Measurements from ENCODE around the gene SMYD2. TPM values are rescaled to one million over a fixed set of nuclear protein-coding genes. Genes with fewer than 3 reads are reported as not detected.

SMYD2 gene
- polyA plus RNA-seq, 2 of the 4 experiments (the other 2 are of a cell fraction) = 32.3 to 54.9 TPM

DNA sequence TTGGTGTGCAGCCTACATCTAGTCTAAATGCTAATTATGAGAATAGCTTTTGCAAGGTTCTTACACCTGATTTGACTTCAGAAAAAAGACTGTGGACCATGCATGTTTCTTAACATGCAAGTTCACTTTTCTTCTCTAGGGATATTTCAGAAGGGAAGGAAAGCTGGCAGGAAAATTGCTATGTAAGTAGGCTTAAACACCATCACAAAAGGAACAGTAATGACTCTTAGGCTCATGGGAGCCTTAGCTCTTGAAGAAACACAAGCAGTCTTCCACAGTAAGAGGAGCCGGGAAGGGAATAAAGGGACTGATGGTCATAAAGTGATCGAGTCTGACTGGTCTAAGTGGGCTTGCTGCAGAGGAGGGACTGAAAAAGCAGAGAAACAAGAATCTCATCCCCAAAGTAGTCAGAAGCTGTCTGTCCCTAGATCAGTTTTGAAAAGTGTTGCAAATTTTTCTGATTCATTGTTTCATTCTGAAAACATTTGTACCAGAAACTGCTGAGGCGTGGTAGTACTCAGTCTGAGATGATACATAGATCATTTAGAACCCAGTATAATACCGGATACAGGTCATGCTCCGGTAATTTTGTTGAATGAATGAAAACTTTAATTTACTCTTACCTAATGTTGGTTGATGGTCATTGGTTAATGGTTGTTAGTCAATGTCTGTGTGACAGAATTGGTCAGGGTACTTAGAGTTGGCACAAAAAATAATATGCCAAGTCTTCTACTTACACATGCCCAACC, 40.9 kb downstream of the SMYD2 start:
- no peaks in the 10 kb centered on the region for H3K4me1 ChIP-seq
- POLR2A ChIA-PET = no interaction called here
- WGBS (ENCODE audit: missing lambda C conversion rate) = 85% methylated on average over 5 of the region's 5 CpGs
- no peak overlapping the region for H3K27ac ChIP-seq
- DNase-seq (ENCODE audit: low read depth in 1 of 2, low spot score in 1 of 2) = no peak
- H3K4me3 ChIP-seq = no peak overlapping the region
- no peak for FAIRE-seq
- CTCF ChIA-PET = interaction anchor here (0.7 to 7.4 kb wide), 7 partner anchors 8 to 313 kb away, joined by 3 to 98 read pairs (median 4); no protein-coding TSS in a partner anchor
- no peak overlapping the region for H3K4me2 ChIP-seq
- TF ChIP-seq HEYL (CRISPR knock-in tag; IDR thresholded peaks at IDR 0.05) (no peak), RCOR1 (IDR thresholded peaks at IDR 0.05; ENCODE audit: low read depth, low read length) (no peak), NR3C1 (IDR thresholded peaks at IDR 0.05) (no peak), POLR2A (IDR thresholded peaks at IDR 0.05; ENCODE audit: low read length) (no peak), POLR2AphosphoS2 (conservative IDR thresholded peaks at IDR 0.05; ENCODE audit: low read length) (no peak), ZFP36 (IDR thresholded peaks at IDR 0.05; ENCODE audit: borderline replicate concordance, partially characterized antibody) (no peak), MAZ (IDR thresholded peaks at IDR 0.05; ENCODE audit: borderline replicate concordance, low read depth, low read length) (no peak), EHMT2 (IDR thresholded peaks at IDR 0.05; ENCODE audit: low read depth) (no peak), MAFK (IDR thresholded peaks at IDR 0.05; ENCODE audit: partially characterized antibody) (no peak), EP300 (IDR thresholded peaks at IDR 0.05) (no peak), RARB (CRISPR knock-in tag; IDR thresholded peaks at IDR 0.05) (no peak), HOXB13 (CRISPR knock-in tag; IDR thresholded peaks at IDR 0.05; ENCODE audit: low read depth) (no peak), CHD4 (IDR thresholded peaks at IDR 0.05; ENCODE audit: borderline replicate concordance) (no peak), EHF (CRISPR knock-in tag; IDR thresholded peaks at IDR 0.05) (no peak), TFCP2L1 (CRISPR knock-in tag; IDR thresholded peaks at IDR 0.05) (no peak), GATA3 (IDR thresholded peaks at IDR 0.05; ENCODE audit: borderline replicate concordance) (no peak), TP53 (CRISPR knock-in tag; IDR thresholded peaks at IDR 0.05) (no peak)
- TF ChIP-seq, protein P1, sequence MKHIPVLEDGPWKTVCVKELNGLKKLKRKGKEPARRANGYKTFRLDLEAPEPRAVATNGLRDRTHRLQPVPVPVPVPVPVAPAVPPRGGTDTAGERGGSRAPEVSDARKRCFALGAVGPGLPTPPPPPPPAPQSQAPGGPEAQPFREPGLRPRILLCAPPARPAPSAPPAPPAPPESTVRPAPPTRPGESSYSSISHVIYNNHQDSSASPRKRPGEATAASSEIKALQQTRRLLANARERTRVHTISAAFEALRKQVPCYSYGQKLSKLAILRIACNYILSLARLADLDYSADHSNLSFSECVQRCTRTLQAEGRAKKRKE (CRISPR knock-in tag; IDR thresholded peaks at IDR 0.05; ENCODE audit: low read depth) = no peak
- TF ChIP-seq, protein P2, sequence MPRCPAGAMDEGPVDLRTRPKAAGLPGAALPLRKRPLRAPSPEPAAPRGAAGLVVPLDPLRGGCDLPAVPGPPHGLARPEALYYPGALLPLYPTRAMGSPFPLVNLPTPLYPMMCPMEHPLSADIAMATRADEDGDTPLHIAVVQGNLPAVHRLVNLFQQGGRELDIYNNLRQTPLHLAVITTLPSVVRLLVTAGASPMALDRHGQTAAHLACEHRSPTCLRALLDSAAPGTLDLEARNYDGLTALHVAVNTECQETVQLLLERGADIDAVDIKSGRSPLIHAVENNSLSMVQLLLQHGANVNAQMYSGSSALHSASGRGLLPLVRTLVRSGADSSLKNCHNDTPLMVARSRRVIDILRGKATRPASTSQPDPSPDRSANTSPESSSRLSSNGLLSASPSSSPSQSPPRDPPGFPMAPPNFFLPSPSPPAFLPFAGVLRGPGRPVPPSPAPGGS (IDR thresholded peaks at IDR 0.05) = no peak
- TF ChIP-seq, protein P3, sequence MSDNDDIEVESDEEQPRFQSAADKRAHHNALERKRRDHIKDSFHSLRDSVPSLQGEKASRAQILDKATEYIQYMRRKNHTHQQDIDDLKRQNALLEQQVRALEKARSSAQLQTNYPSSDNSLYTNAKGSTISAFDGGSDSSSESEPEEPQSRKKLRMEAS (IDR thresholded peaks at IDR 0.05) = no peak
- no peak for ATAC-seq
- no peaks in the 10 kb centered on the region for H3K9me3 ChIP-seq

DNA sequence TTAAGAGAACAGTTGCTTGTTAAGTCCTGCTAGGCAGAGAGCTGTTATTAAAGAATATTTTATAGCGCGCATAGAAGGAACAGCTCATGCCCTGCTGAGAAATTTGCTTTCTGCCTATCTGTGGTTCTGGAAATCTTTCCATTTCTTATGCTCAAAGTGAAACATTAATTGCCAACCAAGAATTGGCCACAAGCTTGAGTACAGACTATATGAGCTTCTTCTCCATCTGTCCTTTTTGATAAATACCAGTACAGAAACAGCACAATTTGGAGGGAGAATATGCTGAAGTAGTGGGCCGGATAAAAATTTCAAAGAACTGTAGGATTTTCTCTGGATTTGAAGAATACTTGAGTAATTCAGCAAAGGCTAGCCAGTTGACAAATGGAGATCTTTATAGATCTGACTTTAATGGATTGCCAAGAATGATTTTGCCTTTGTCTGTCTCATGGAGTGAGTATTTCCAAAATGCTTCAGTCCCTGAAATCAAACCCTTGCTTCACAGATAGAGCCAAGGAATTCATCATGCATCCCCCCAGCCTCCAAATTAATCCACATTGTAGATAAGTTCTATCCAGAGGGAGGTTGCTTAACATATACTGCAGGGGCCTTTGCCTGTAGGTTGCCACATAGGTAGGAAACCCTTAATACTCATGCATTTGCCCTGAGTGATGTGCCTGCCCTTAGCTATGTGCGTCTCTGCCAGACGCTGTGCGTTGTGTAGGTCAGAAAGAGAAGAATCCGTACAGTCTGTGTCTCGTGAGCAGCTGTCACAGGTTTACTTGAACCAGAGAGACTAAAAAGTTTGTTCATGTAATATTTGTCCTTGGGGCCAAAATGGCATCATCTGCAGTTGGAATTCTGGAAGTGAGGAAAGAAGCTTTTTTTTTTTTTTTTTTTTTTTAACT, 44.2 kb downstream of the SMYD2 start:
- no peaks in the 10 kb centered on the region for H3K4me1 ChIP-seq
- FAIRE-seq = no peak
- TF ChIP-seq RCOR1 (IDR thresholded peaks at IDR 0.05; ENCODE audit: low read depth, low read length) (no peak), HES2 (IDR thresholded peaks at IDR 0.05) (no peak), GATA3 (IDR thresholded peaks at IDR 0.05; ENCODE audit: borderline replicate concordance) (no peak), SREBF2 (IDR thresholded peaks at IDR 0.05) (no peak), MAZ (IDR thresholded peaks at IDR 0.05; ENCODE audit: borderline replicate concordance, low read depth, low read length) (no peak), ZNF302 (CRISPR knock-in tag; IDR thresholded peaks at IDR 0.05) (no peak), RNF2 (IDR thresholded peaks at IDR 0.05; ENCODE audit: borderline replicate concordance, low read depth) (no peak), RFX5 (IDR thresholded peaks at IDR 0.05) (no peak), EHF (CRISPR knock-in tag; IDR thresholded peaks at IDR 0.05) (no peak), JUNB (IDR thresholded peaks at IDR 0.05) (no peak), HOXB13 (CRISPR knock-in tag; IDR thresholded peaks at IDR 0.05; ENCODE audit: low read depth) (no peak), FOSL2 (IDR thresholded peaks at IDR 0.05) (no peak), FOSL2 (CRISPR knock-in tag; IDR thresholded peaks at IDR 0.05) (no peak), RARB (CRISPR knock-in tag; IDR thresholded peaks at IDR 0.05) (no peak), HOXA7 (CRISPR knock-in tag; IDR thresholded peaks at IDR 0.05) (no peak), FOSB (CRISPR knock-in tag; IDR thresholded peaks at IDR 0.05) (no peak), HDAC2 (IDR thresholded peaks at IDR 0.05) (no peak), KDM5A (IDR thresholded peaks at IDR 0.05) (no peak), HOXB5 (CRISPR knock-in tag; IDR thresholded peaks at IDR 0.05) (no peak)
- TF ChIP-seq, protein P4, sequence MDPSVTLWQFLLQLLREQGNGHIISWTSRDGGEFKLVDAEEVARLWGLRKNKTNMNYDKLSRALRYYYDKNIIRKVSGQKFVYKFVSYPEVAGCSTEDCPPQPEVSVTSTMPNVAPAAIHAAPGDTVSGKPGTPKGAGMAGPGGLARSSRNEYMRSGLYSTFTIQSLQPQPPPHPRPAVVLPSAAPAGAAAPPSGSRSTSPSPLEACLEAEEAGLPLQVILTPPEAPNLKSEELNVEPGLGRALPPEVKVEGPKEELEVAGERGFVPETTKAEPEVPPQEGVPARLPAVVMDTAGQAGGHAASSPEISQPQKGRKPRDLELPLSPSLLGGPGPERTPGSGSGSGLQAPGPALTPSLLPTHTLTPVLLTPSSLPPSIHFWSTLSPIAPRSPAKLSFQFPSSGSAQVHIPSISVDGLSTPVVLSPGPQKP (IDR thresholded peaks at IDR 0.05; ENCODE audit: low read depth, low read length) = no peak
- TF ChIP-seq, protein P3 (IDR thresholded peaks at IDR 0.05) = no peak
- no peak overlapping the region for H3K27ac ChIP-seq
- DNase-seq (ENCODE audit: low read depth in 1 of 2, low spot score in 1 of 2) = no peak
- H3K9me3 ChIP-seq = no peaks in the 10 kb centered on the region
- no peak overlapping the region for H3K4me2 ChIP-seq
- no peak overlapping the region for H3K4me3 ChIP-seq
- POLR2A ChIA-PET = no interaction called here
- CTCF ChIA-PET = interaction anchor here (0.6 to 18.8 kb wide), 7 partner anchors 8 to 259 kb away, joined by 3 to 515 read pairs (median 16); no protein-coding TSS in a partner anchor
- 85% methylated on average over 8 of the region's 8 CpGs for WGBS (ENCODE audit: missing lambda C conversion rate)
- ATAC-seq = no peak

All from A549 (cell line).